Mucosa of stomach (tissue), 1 donor: ENCODE results near the gene PLAC8L1.

ENCODE experiments used
- H3K27me3 ChIP-seq: one replicate; pipeline ENCODE4 v1.7.0; 2013; ENCODE audit warnings: mild to moderate bottlenecking, low read length; ENCODE audit not compliant: control insufficient read depth, insufficient read depth
- H3K36me3 ChIP-seq: one replicate; pipeline ENCODE4 v1.7.0; 2013; ENCODE audit warnings: low read length; ENCODE audit not compliant: control insufficient read depth, insufficient read depth
- H3K4me1 ChIP-seq: one replicate; pipeline ENCODE4 v1.7.0; 2013; ENCODE audit warnings: mild to moderate bottlenecking, low read length; ENCODE audit not compliant: control insufficient read depth, insufficient read depth
- H3K4me3 ChIP-seq: one replicate; pipeline ENCODE4 v1.7.0; 2013; ENCODE audit warnings: low read length
- H3K9ac ChIP-seq: one replicate; pipeline ENCODE4 v1.7.0; 2013; ENCODE audit warnings: mild to moderate bottlenecking, low read length, moderate library complexity
- H3K9me3 ChIP-seq: one replicate; pipeline ENCODE4 v1.7.0; 2013; ENCODE audit warnings: mild to moderate bottlenecking, low read length, moderate library complexity; ENCODE audit not compliant: control insufficient read depth
- donor health status: Pancreatic carcinoma.

Gene PLAC8L1

GRCh38 chr5:146055432-146055831, 49.9 kb downstream of the PLAC8L1 start:
- Histone ChIP-seq H3K4me1 (no peaks in the 10 kb centered on the region), H3K27me3 (no peaks in the 10 kb centered on the region), H3K36me3 (peaks cover 3% of the 10 kb centered on the region), H3K9ac (no peak overlapping the region), H3K4me3 (no peak overlapping the region), H3K9me3 (no peaks in the 10 kb centered on the region)

GRCh38 chr5:146052780-146053179, 52.6 kb downstream of the PLAC8L1 start:
- Histone ChIP-seq H3K4me1 (peaks cover 14% of the 10 kb centered on the region), H3K36me3 (peaks cover 3% of the 10 kb centered on the region)

GRCh38 chr5:146051678-146052077, 53.7 kb downstream of the PLAC8L1 start:
- no peak overlapping the region for H3K9ac ChIP-seq
- H3K27me3 ChIP-seq: no peaks in the 10 kb centered on the region
- no peaks in the 10 kb centered on the region for H3K9me3 ChIP-seq
- H3K36me3 ChIP-seq: peaks cover 3% of the 10 kb centered on the region
- peaks cover 25% of the 10 kb centered on the region for H3K4me1 ChIP-seq
- H3K4me3 ChIP-seq: no peak overlapping the region

More at GRCh38 chr5:146052780-146053179, 52.6 kb downstream of the PLAC8L1 start:
- Histone ChIP-seq H3K4me3 (no peak overlapping the region), H3K9ac (no peak overlapping the region), H3K9me3 (no peaks in the 10 kb centered on the region), H3K27me3 (no peaks in the 10 kb centered on the region)

- no peak overlapping the region for H3K4me3 ChIP-seq
- no peaks in the 10 kb centered on the region for H3K36me3 ChIP-seq
- H3K9me3 ChIP-seq: no peaks in the 10 kb centered on the region
- no peaks in the 10 kb centered on the region for H3K27me3 ChIP-seq
- no peak overlapping the region for H3K9ac ChIP-seq
- peaks cover 29% of the 10 kb centered on the region for H3K4me1 ChIP-seq
These were observed 55.3 kb downstream of the PLAC8L1 start for GRCh38 chr5:146050086-146050485.

- Histone ChIP-seq H3K9ac (no peak overlapping the region), H3K27me3 (no peaks in the 10 kb centered on the region), H3K4me1 (peaks cover 29% of the 10 kb centered on the region), H3K9me3 (no peaks in the 10 kb centered on the region), H3K4me3 (no peak overlapping the region), H3K36me3 (no peaks in the 10 kb centered on the region)
These were observed 55.7 kb downstream of the PLAC8L1 start for GRCh38 chr5:146049704-146050026.

GRCh38 chr5:146048994-146049703, 56.2 kb downstream of the PLAC8L1 start:
- Histone ChIP-seq H3K9ac (no peak overlapping the region), H3K4me3 (no peak overlapping the region), H3K27me3 (no peaks in the 10 kb centered on the region), H3K9me3 (no peaks in the 10 kb centered on the region), H3K36me3 (no peaks in the 10 kb centered on the region), H3K4me1 (peaks cover 29% of the 10 kb centered on the region)

GRCh38 chr5:146047396-146047795, 58.0 kb downstream of the PLAC8L1 start:
- H3K9ac ChIP-seq: no peak overlapping the region
- H3K9me3 ChIP-seq: no peaks in the 10 kb centered on the region
- H3K27me3 ChIP-seq: no peaks in the 10 kb centered on the region

GRCh38 chr5:146043722-146044121, 61.7 kb downstream of the PLAC8L1 start:
- Histone ChIP-seq H3K27me3 (no peaks in the 10 kb centered on the region), H3K36me3 (no peaks in the 10 kb centered on the region), H3K9me3 (no peaks in the 10 kb centered on the region), H3K4me3 (no peak overlapping the region), H3K4me1 (peaks cover 57% of the 10 kb centered on the region), H3K9ac (no peak overlapping the region)

More at GRCh38 chr5:146047396-146047795, 58.0 kb downstream of the PLAC8L1 start:
- H3K36me3 ChIP-seq: no peaks in the 10 kb centered on the region
- no peak overlapping the region for H3K4me3 ChIP-seq
- peaks cover 37% of the 10 kb centered on the region for H3K4me1 ChIP-seq

- no peak overlapping the region for H3K4me3 ChIP-seq
- no peaks in the 10 kb centered on the region for H3K36me3 ChIP-seq
- no peaks in the 10 kb centered on the region for H3K9me3 ChIP-seq
- H3K27me3 ChIP-seq: no peaks in the 10 kb centered on the region
- peaks cover 48% of the 10 kb centered on the region for H3K4me1 ChIP-seq
- no peak overlapping the region for H3K9ac ChIP-seq
These were observed 62.6 kb downstream of the PLAC8L1 start for GRCh38 chr5:146042628-146043279.

GRCh38 chr5:146041180-146041789, 64.1 kb downstream of the PLAC8L1 start:
- H3K27me3 ChIP-seq: no peaks in the 10 kb centered on the region
- no peak overlapping the region for H3K4me3 ChIP-seq
- H3K9me3 ChIP-seq: no peaks in the 10 kb centered on the region
- peaks cover 34% of the 10 kb centered on the region for H3K4me1 ChIP-seq
- no peaks in the 10 kb centered on the region for H3K36me3 ChIP-seq
- H3K9ac ChIP-seq: no peak overlapping the region

- Histone ChIP-seq H3K27me3 (no peaks in the 10 kb centered on the region), H3K36me3 (peaks cover 3% of the 10 kb centered on the region), H3K9ac (no peak overlapping the region), H3K9me3 (no peaks in the 10 kb centered on the region), H3K4me1 (peaks cover 34% of the 10 kb centered on the region), H3K4me3 (no peak overlapping the region)
These were observed 64.8 kb downstream of the PLAC8L1 start for GRCh38 chr5:146040527-146040926.

- H3K36me3 ChIP-seq: peaks cover 5% of the 10 kb centered on the region
- H3K9ac ChIP-seq: no peak overlapping the region
- H3K27me3 ChIP-seq: no peaks in the 10 kb centered on the region
These were observed 66.0 kb downstream of the PLAC8L1 start for GRCh38 chr5:146039420-146039819.

More at GRCh38 chr5:146039420-146039819, 66.0 kb downstream of the PLAC8L1 start:
- no peak overlapping the region for H3K4me3 ChIP-seq
- no peaks in the 10 kb centered on the region for H3K9me3 ChIP-seq
- H3K4me1 ChIP-seq: peaks cover 34% of the 10 kb centered on the region
